ENCODE measurements around the gene GADD45GIP1.

GADD45GIP1 gene

GRCh38 chr19:12990431-12990830 lies 33.4 kb upstream of the GADD45GIP1 start:
- no peak for TF ChIP-seq CTCF (IDR thresholded peaks at IDR 0.05; ENCODE audit: low read depth, low read length, missing control alignments)
- no peak overlapping the region for H3K4me3 ChIP-seq (ENCODE audit: low read depth, low read length)
- in situ Hi-C loops (cut with HindIII; ENCODE audit: low sequenced_read_pairs): no loop called here
- no peak for DNase-seq (ENCODE audit: low read depth)

GRCh38 chr19:12987781-12988180 lies 30.8 kb upstream of the GADD45GIP1 start:
- in situ Hi-C loops (cut with HindIII; ENCODE audit: low sequenced_read_pairs): no loop called here
- no peak for TF ChIP-seq CTCF (IDR thresholded peaks at IDR 0.05; ENCODE audit: low read depth, low read length, missing control alignments)
- DNase-seq (ENCODE audit: low read depth): no peak
- no peak overlapping the region for H3K4me3 ChIP-seq (ENCODE audit: low read depth, low read length)

- no peak for DNase-seq (ENCODE audit: low read depth)
- no peak for TF ChIP-seq CTCF (IDR thresholded peaks at IDR 0.05; ENCODE audit: low read depth, low read length, missing control alignments)
- in situ Hi-C loops (cut with HindIII; ENCODE audit: low sequenced_read_pairs): no loop called here
- no peak overlapping the region for H3K4me3 ChIP-seq (ENCODE audit: low read depth, low read length)
Observed at GRCh38 chr19:12987190-12987589, 30.2 kb upstream of the GADD45GIP1 start.

GRCh38 chr19:12986726-12987125 lies 29.7 kb upstream of the GADD45GIP1 start:
- in situ Hi-C loops (cut with HindIII; ENCODE audit: low sequenced_read_pairs): no loop called here
- TF ChIP-seq CTCF (IDR thresholded peaks at IDR 0.05; ENCODE audit: low read depth, low read length, missing control alignments): no peak
- DNase-seq (ENCODE audit: low read depth): no peak
- no peak overlapping the region for H3K4me3 ChIP-seq (ENCODE audit: low read depth, low read length)

- no peak overlapping the region for H3K4me3 ChIP-seq (ENCODE audit: low read depth, low read length)
- no peak for DNase-seq (ENCODE audit: low read depth)
- TF ChIP-seq CTCF (IDR thresholded peaks at IDR 0.05; ENCODE audit: low read depth, low read length, missing control alignments): no peak
- in situ Hi-C loops (cut with HindIII; ENCODE audit: low sequenced_read_pairs): no loop called here
Observed at GRCh38 chr19:12985049-12985776, 28.2 kb upstream of the GADD45GIP1 start.

GRCh38 chr19:12984683-12985048 lies 27.6 kb upstream of the GADD45GIP1 start:
- no peak overlapping the region for H3K4me3 ChIP-seq (ENCODE audit: low read depth, low read length)
- DNase-seq (ENCODE audit: low read depth): no peak
- in situ Hi-C loops (cut with HindIII; ENCODE audit: low sequenced_read_pairs): no loop called here
- no peak for TF ChIP-seq CTCF (IDR thresholded peaks at IDR 0.05; ENCODE audit: low read depth, low read length, missing control alignments)

Measured in astrocyte of the cerebellum (primary cell).